Measurements from ENCODE around the gene PKP4. TPM values are rescaled to one million over a fixed set of nuclear protein-coding genes. Genes with fewer than 3 reads are reported as not detected.

Gene PKP4
- total and polyA plus RNA-seq, 2 donors (not counting 1 experiment from before 2014, with no cell fraction given) = 2.0 to 13.3 TPM

DNA sequence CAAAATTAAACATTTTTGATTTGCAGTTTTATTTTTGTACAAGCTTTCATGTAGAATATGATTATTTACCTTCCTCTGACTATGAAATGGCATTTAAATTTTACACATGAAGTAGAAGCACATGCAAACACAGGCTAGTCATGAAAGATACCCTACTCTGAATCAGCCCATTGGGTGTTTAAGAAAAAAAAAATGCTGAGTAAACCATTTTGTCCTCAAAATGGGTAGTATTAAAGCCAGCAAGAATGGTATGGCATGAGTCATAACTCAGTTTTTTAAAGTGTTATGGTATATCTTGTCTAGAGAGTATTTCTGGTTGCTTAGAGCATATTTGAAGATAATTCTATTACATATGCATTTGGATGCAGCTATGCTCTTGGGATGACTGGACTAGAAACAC, 55.0 kb downstream of the PKP4 start:
- no peaks in the 10 kb centered on the region for H3K4me1 Mint-ChIP-seq
- H3K27me3 Mint-ChIP-seq = no peaks in the 10 kb centered on the region
- no peak overlapping the region for H3K4me3 ChIP-seq (ENCODE audit: control extremely low read depth in 1 of 5, extremely low read depth in 1 of 5, insufficient read depth in 1 of 5, low read depth in 2 of 5, low read length in 4 of 5)
- ChIA-PET CTCF (no interaction called here), POLR2A (no interaction called here)
- H4K20me1 ChIP-seq (ENCODE audit: control insufficient read depth, insufficient read depth, low read length, poor library complexity, severe bottlenecking) = no peaks in the 10 kb centered on the region
- H3K9me3 Mint-ChIP-seq (ENCODE audit: insufficient read depth) = no peaks in the 10 kb centered on the region
- TF ChIP-seq EZH2 (IDR thresholded peaks at IDR 0.05; ENCODE audit: borderline replicate concordance, insufficient read depth, low read depth, low read length, poor library complexity, severe bottlenecking) = no peak
- TF ChIP-seq, protein P1, sequence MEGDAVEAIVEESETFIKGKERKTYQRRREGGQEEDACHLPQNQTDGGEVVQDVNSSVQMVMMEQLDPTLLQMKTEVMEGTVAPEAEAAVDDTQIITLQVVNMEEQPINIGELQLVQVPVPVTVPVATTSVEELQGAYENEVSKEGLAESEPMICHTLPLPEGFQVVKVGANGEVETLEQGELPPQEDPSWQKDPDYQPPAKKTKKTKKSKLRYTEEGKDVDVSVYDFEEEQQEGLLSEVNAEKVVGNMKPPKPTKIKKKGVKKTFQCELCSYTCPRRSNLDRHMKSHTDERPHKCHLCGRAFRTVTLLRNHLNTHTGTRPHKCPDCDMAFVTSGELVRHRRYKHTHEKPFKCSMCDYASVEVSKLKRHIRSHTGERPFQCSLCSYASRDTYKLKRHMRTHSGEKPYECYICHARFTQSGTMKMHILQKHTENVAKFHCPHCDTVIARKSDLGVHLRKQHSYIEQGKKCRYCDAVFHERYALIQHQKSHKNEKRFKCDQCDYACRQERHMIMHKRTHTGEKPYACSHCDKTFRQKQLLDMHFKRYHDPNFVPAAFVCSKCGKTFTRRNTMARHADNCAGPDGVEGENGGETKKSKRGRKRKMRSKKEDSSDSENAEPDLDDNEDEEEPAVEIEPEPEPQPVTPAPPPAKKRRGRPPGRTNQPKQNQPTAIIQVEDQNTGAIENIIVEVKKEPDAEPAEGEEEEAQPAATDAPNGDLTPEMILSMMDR (IDR thresholded peaks at IDR 0.05) = no peak
- H3K4me1 ChIP-seq (ENCODE audit: control insufficient read depth in 2 of 2, insufficient read depth in 2 of 2, low read length in 2 of 2) = no peaks in the 10 kb centered on the region
- no peaks in the 10 kb centered on the region for H3K36me3 ChIP-seq (replicated peaks in 1 of 2; ENCODE audit: control extremely low read depth in 1 of 2, control insufficient read depth in 1 of 2, extremely low read depth in 1 of 2, insufficient read depth in 2 of 2, low read length in 1 of 2)
- H3K79me2 ChIP-seq (ENCODE audit: control insufficient read depth, insufficient read depth, low read length) = no peaks in the 10 kb centered on the region
- H3K27ac Mint-ChIP-seq = no peak overlapping the region
- no peak for DNase-seq
- intact Hi-C loops (cut with micrococcal nuclease) = no loop called here
- no peak overlapping the region for H3K4me2 ChIP-seq (replicated peaks; ENCODE audit: low read depth, low read length, poor library complexity, severe bottlenecking)
- no peak overlapping the region for H3K4me3 Mint-ChIP-seq
- H3K27ac ChIP-seq (ENCODE audit: low read length in 2 of 2) = no peak overlapping the region
- no peaks in the 10 kb centered on the region for H3K27me3 ChIP-seq (replicated peaks in 1 of 4; ENCODE audit: control extremely low read depth in 1 of 4, control insufficient read depth in 3 of 4, insufficient read depth in 4 of 4, low read length in 3 of 4)
- H3K9ac ChIP-seq (ENCODE audit: low read length) = no peak overlapping the region
- H2AFZ ChIP-seq (ENCODE audit: insufficient read depth, low read depth, low read length, poor library complexity, severe bottlenecking) = no peak overlapping the region
- ATAC-seq (ENCODE audit: low read depth) = no peak
- no peaks in the 10 kb centered on the region for H3K9me3 ChIP-seq (ENCODE audit: control extremely low read depth in 1 of 3, control insufficient read depth in 2 of 3, insufficient read depth in 1 of 3, low read length in 2 of 3)

DNA sequence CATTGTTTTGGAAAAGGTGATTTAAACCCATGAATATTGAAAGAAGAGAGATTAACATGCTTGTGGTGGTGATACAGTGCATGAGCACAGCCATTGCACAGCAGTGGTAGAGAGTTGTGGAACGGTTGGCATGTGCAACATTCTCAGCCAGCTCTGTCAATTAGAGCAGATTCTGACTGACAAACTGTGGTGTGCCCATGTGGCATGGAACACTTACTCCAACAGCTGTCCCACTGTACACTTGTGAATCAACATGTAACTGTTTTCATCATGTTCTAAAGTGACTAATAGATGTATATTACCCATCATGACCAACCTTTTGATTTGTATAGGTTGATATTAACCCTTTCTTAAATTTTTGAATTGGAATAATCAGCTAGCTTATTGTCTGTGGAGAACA, 55.6 kb downstream of the PKP4 start:
- POLR2A ChIA-PET = no interaction called here
- WGBS (ENCODE audit: insufficient coverage) = 88% methylated on average over 1 of the region's 1 CpG

More for the DNA sequence above, 55.6 kb downstream of the PKP4 start:
- no peak overlapping the region for H3K4me3 Mint-ChIP-seq
- Histone ChIP-seq H3K4me1 (ENCODE audit: control insufficient read depth in 2 of 2, insufficient read depth in 2 of 2, low read length in 2 of 2) (no peaks in the 10 kb centered on the region), H3K79me2 (ENCODE audit: control insufficient read depth, insufficient read depth, low read length) (no peaks in the 10 kb centered on the region), H2AFZ (ENCODE audit: insufficient read depth, low read depth, low read length, poor library complexity, severe bottlenecking) (no peak overlapping the region), H3K9ac (ENCODE audit: low read length) (no peak overlapping the region), H3K9me3 (ENCODE audit: control extremely low read depth in 1 of 3, control insufficient read depth in 2 of 3, insufficient read depth in 1 of 3, low read length in 2 of 3) (no peaks in the 10 kb centered on the region), H4K20me1 (ENCODE audit: control insufficient read depth, insufficient read depth, low read length, poor library complexity, severe bottlenecking) (no peaks in the 10 kb centered on the region), H3K27ac (ENCODE audit: low read length in 2 of 2) (no peak overlapping the region), H3K4me2 (replicated peaks; ENCODE audit: low read depth, low read length, poor library complexity, severe bottlenecking) (no peak overlapping the region), H3K36me3 (replicated peaks in 1 of 2; ENCODE audit: control extremely low read depth in 1 of 2, control insufficient read depth in 1 of 2, extremely low read depth in 1 of 2, insufficient read depth in 2 of 2, low read length in 1 of 2) (no peaks in the 10 kb centered on the region), H3K4me3 (ENCODE audit: control extremely low read depth in 1 of 5, extremely low read depth in 1 of 5, insufficient read depth in 1 of 5, low read depth in 2 of 5, low read length in 4 of 5) (no peak overlapping the region), H3K27me3 (replicated peaks in 1 of 4; ENCODE audit: control extremely low read depth in 1 of 4, control insufficient read depth in 3 of 4, insufficient read depth in 4 of 4, low read length in 3 of 4) (no peaks in the 10 kb centered on the region)
- H3K27me3 Mint-ChIP-seq = no peaks in the 10 kb centered on the region
- no peak overlapping the region for H3K27ac Mint-ChIP-seq
- DNase-seq (no peak), ATAC-seq (ENCODE audit: low read depth) (no peak)
- no peaks in the 10 kb centered on the region for H3K4me1 Mint-ChIP-seq
- intact Hi-C loops (cut with micrococcal nuclease) = no loop called here
- no peaks in the 10 kb centered on the region for H3K9me3 Mint-ChIP-seq (ENCODE audit: insufficient read depth)
- no peak for TF ChIP-seq EZH2 (IDR thresholded peaks at IDR 0.05; ENCODE audit: borderline replicate concordance, insufficient read depth, low read depth, low read length, poor library complexity, severe bottlenecking)
- TF ChIP-seq, protein P1 (IDR thresholded peaks at IDR 0.05) = no peak
- CTCF ChIA-PET = no interaction called here
